ENCODE results near the gene TTLL9.

Gene TTLL9

GRCh38 chr20:31981784-31982183, 111.3 kb downstream of the TTLL9 start:
- no peak overlapping the region for H3K4me3 ChIP-seq (ENCODE audit: low read depth, low read length)
- TF ChIP-seq, protein P1, sequence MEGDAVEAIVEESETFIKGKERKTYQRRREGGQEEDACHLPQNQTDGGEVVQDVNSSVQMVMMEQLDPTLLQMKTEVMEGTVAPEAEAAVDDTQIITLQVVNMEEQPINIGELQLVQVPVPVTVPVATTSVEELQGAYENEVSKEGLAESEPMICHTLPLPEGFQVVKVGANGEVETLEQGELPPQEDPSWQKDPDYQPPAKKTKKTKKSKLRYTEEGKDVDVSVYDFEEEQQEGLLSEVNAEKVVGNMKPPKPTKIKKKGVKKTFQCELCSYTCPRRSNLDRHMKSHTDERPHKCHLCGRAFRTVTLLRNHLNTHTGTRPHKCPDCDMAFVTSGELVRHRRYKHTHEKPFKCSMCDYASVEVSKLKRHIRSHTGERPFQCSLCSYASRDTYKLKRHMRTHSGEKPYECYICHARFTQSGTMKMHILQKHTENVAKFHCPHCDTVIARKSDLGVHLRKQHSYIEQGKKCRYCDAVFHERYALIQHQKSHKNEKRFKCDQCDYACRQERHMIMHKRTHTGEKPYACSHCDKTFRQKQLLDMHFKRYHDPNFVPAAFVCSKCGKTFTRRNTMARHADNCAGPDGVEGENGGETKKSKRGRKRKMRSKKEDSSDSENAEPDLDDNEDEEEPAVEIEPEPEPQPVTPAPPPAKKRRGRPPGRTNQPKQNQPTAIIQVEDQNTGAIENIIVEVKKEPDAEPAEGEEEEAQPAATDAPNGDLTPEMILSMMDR (conservative IDR thresholded peaks at IDR 0.05; ENCODE audit: low read depth, low read length): no peak
- no peak for DNase-seq (ENCODE audit: low read depth)

DNA sequence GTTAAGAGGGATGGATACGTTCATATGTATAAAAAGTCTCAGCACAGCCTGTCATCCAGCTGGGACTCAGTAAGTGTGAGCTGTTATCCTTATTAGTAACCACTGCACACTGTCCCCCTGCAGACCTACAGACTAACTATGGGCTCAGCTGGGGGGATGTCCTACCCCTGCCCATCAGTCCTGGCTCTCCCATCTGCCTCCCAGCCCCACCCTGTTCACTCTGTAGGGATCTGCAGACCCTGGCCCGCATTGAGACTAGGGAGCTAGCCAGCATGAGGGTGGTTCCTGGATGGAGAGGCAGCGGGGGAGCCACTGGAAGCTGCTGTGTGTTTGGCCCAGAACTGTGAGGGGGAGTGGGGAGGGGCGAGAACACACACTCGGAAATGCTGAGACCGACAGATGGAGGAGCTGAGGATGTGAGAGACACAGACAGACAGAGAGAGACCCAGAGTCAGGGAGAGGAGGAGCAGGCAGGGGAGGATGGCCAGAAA, 114.6 kb downstream of the TTLL9 start:
- no peak overlapping the region for H3K4me3 ChIP-seq (ENCODE audit: low read depth, low read length)
- no peak for DNase-seq (ENCODE audit: low read depth)
- TF ChIP-seq, protein P1 (conservative IDR thresholded peaks at IDR 0.05; ENCODE audit: low read depth, low read length): no peak

DNA sequence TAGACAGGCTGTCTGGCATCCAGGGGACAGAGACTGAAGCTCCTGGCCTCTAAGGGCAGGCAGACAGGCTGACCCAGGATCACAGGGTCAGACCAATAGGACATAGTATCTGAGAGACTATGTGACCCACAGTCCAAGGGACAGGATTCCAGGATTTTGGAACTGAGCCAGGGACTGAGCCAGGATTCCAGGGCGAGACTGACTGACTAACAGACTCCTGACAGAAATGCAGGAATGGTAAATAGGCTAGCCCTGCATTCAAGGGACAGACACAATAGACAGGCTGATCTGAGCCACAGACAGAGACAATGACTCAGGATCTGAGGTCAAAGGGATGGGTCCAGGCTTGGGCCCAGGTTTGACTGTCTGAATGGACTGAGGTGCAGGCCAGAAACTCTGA, 117.3 kb downstream of the TTLL9 start:
- H3K4me3 ChIP-seq (ENCODE audit: low read depth, low read length): no peak overlapping the region
- DNase-seq (ENCODE audit: low read depth): peak; percentile 7
- TF ChIP-seq, protein P1 (conservative IDR thresholded peaks at IDR 0.05; ENCODE audit: low read depth, low read length): no peak

- no peak overlapping the region for H3K4me3 ChIP-seq (ENCODE audit: low read depth, low read length)
- TF ChIP-seq, protein P1 (conservative IDR thresholded peaks at IDR 0.05; ENCODE audit: low read depth, low read length): no peak
- DNase-seq (ENCODE audit: low read depth): no peak
These were observed 118.1 kb downstream of the TTLL9 start for GRCh38 chr20:31988430-31989015.

DNA sequence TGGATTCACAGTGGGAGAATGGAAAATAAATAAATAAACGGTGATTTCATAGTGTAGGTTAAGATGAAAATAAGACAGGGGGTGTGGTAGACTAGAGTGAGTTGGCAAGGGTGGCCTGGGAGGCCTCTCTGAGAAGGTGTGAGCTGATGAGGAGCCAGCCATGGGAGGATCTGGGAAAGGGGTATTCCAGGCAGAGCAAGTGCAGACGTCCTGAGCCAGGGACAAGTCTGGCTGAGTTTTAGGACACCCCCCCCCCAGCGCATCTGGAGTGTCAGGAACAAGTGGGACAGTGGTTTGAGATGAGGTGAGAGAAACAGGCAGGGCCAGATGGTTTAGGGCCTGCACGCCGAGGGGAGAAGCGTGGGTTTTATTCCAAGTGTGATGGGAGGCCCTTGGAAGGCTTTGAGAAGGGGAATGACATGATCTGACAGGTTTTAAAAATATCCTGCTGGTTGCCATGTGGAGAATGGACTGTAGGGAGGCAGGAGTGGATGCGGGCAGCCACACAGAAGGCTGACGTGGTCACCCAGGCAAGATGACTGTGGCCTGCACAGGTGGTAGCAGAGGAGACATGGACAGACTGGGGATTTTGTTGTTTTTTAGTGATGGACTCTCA, 118.7 kb downstream of the TTLL9 start:
- TF ChIP-seq, protein P1 (conservative IDR thresholded peaks at IDR 0.05; ENCODE audit: low read depth, low read length): no peak
- DNase-seq (ENCODE audit: low read depth): no peak
- no peak overlapping the region for H3K4me3 ChIP-seq (ENCODE audit: low read depth, low read length)

- DNase-seq (ENCODE audit: low read depth): no peak
- TF ChIP-seq, protein P1 (conservative IDR thresholded peaks at IDR 0.05; ENCODE audit: low read depth, low read length): no peak
- no peak overlapping the region for H3K4me3 ChIP-seq (ENCODE audit: low read depth, low read length)
These were observed 120.4 kb downstream of the TTLL9 start for GRCh38 chr20:31990641-31991338.

Data from choroid plexus epithelial cell (primary cell).